ENCODE results near the gene PRICKLE3.

DNA sequence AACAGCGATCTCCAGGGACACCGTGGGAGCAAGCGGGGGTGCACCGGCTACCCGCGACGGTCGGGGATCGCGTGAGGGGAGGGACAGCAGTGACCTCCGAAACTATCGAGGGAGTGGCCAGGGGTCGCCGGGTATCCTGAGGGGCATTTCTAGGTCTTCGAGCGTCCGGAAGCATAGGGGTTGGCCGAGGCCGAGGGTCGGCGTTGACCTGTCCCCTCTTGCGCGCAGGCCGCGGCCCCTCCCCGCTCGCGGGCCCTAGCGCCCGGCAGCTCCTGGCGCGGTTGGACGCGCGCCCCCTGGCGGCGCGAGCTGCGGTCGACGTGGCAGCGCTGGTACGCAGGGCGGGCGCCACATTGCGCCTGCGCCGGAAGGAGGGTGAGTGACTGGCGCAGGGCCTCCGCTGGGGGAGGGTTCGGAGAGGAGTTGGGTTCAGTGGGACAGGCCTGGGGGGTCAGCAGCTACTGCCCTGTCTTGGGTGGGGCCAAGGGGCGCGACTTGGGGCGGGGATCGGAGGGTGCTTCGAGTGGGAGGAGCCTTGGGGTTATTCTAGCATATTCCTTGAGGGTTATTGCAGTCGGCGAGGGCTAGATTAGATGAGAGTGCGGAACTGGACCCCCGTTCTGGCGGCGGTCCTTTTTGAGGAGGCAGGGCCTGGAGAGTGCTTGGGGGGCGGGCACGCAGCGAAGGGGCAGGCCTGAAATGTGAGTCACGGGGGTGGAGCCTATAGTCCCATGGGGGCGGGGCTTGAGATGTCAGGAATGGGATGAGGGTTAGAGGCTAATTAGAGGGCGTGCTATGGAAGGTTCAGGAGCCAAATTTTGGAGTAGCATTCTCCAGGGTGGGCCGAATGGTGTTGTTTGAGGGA, 22.4 kb downstream of the PRICKLE3 start:
- TF ChIP-seq, protein P1, sequence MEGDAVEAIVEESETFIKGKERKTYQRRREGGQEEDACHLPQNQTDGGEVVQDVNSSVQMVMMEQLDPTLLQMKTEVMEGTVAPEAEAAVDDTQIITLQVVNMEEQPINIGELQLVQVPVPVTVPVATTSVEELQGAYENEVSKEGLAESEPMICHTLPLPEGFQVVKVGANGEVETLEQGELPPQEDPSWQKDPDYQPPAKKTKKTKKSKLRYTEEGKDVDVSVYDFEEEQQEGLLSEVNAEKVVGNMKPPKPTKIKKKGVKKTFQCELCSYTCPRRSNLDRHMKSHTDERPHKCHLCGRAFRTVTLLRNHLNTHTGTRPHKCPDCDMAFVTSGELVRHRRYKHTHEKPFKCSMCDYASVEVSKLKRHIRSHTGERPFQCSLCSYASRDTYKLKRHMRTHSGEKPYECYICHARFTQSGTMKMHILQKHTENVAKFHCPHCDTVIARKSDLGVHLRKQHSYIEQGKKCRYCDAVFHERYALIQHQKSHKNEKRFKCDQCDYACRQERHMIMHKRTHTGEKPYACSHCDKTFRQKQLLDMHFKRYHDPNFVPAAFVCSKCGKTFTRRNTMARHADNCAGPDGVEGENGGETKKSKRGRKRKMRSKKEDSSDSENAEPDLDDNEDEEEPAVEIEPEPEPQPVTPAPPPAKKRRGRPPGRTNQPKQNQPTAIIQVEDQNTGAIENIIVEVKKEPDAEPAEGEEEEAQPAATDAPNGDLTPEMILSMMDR (conservative IDR thresholded peaks at IDR 0.05; ENCODE audit: low read length) = peak; percentile 54
- TF ChIP-seq EZH2phosphoT487 (IDR thresholded peaks at IDR 0.05; ENCODE audit: borderline replicate concordance) = no peak
